NT2/D1 (cell line): ENCODE results near the gene FAM186B.

ENCODE experiments used
- SUZ12 ChIP-seq: IDR thresholded peaks from 2 replicates; pipeline ENCODE4 v1.6.1; 2011; ENCODE audit not compliant: insufficient read length, insufficient read depth; ENCODE audit errors: extremely low read depth
- YY1 ChIP-seq: IDR thresholded peaks from 2 replicates; pipeline ENCODE4 v1.6.1; 2011; ENCODE audit not compliant: insufficient read length, insufficient read depth

DNA sequence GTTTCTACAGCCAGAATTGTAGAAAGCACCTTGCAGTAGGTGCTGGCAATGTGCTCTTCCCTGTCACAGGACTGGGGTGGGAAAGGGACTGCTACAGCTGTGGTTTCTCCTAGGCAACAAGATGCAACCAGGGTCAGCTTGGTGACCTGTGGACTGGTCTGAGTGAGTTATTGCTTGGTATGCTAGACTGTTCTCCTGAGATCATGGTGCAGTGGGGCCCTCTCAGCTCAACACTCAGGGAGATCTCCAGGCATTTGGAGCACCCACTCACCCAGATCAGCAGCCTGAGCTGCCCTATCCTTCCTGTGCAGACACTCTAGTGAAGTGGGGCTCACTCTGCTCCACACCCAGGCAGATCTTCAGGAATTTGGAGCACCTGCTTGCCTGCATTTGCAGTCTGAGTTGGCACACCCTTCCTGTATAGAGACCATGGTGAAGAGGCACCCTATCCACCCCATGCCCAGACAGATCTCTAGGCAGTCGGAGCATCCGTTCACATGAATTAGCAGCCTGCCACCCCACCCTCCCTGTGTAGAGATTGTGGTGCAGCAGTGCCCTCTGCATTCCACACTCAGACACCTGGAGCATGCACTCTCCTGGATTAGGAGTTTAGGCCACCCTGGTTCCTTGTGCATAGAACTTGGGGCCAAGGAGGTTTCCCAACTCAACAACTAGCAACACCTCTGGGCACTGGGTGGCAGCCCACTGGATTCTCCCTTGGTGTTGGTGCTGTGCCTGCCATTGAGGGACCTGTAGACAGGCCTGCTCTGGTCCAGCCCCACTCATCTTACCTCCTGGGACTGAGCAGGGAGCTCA lies 3.8 kb upstream of the FAM186B start:
- TF ChIP-seq YY1, result no peak
- no peak for TF ChIP-seq SUZ12
